ENCODE results near the gene UTP4.

The UTP4 gene

GRCh38 chr16:69106491-69107315, 25.7 kb upstream of the UTP4 start:
- no peak overlapping the region for H3K4ac ChIP-seq (ENCODE audit: low read depth, low read length)
- no peak overlapping the region for H3K14ac ChIP-seq (ENCODE audit: low read length)
- no peak overlapping the region for H3K18ac ChIP-seq (ENCODE audit: low read length)
- no peak overlapping the region for H2BK5ac ChIP-seq (ENCODE audit: low read depth, low read length, poor library complexity)
- peaks cover 2% of the 10 kb centered on the region for H3K79me2 ChIP-seq (ENCODE audit: control insufficient read depth, insufficient read depth, low read length, poor library complexity)
- H3K27me3 ChIP-seq (ENCODE audit: insufficient read depth, low read length), result peaks cover 29% of the 10 kb centered on the region
- H3K27ac ChIP-seq (ENCODE audit: low read depth, low read length), result no peak overlapping the region
- H3K23ac ChIP-seq (ENCODE audit: low read length), result no peak overlapping the region
- H3K79me1 ChIP-seq (ENCODE audit: low read length), result no peaks in the 10 kb centered on the region
- no CpG with 5 or more reads among the region's 55 CpGs for WGBS (ENCODE audit: extremely low coverage, insufficient coverage, insufficient read length)
- no peak overlapping the region for H4K12ac ChIP-seq (ENCODE audit: low read depth, low read length)
- H2BK12ac ChIP-seq (ENCODE audit: low read length), result no peak overlapping the region
- peaks cover 14 to 17% of the 10 kb centered on the region in 2 experiments for H3K4me1 ChIP-seq (ENCODE audit: control insufficient read depth in 1 of 2, insufficient read depth in 2 of 2, low read length in 2 of 2)
- peak overlapping the region; percentile 96 for H3K4me2 ChIP-seq (ENCODE audit: low read length)
- DNase-seq, result no peak
- peak overlapping the region; percentile 5 for H3K4me3 ChIP-seq (ENCODE audit: low read depth, low read length)
- H3K9ac ChIP-seq (ENCODE audit: low read length), result peak overlapping the region; percentile 16
- peaks cover 4% of the 10 kb centered on the region for H3K9me3 ChIP-seq (ENCODE audit: insufficient read depth, low read depth, low read length)
- no peak overlapping the region for H4K8ac ChIP-seq (ENCODE audit: low read depth, low read length)
- peaks cover 6 to 9% of the 10 kb centered on the region in 2 experiments for H3K36me3 ChIP-seq (ENCODE audit: control insufficient read depth in 1 of 2, insufficient read depth in 2 of 2, low read length in 2 of 2)
- no peak overlapping the region for H2AK5ac ChIP-seq (ENCODE audit: low read length)
- no peak overlapping the region for H2BK120ac ChIP-seq (ENCODE audit: insufficient read depth, low read length, poor library complexity)
- no peak overlapping the region for H2AFZ ChIP-seq (ENCODE audit: insufficient read depth, low read length, poor library complexity)
- H4K91ac ChIP-seq (ENCODE audit: low read depth, low read length), result no peak overlapping the region

DNA sequence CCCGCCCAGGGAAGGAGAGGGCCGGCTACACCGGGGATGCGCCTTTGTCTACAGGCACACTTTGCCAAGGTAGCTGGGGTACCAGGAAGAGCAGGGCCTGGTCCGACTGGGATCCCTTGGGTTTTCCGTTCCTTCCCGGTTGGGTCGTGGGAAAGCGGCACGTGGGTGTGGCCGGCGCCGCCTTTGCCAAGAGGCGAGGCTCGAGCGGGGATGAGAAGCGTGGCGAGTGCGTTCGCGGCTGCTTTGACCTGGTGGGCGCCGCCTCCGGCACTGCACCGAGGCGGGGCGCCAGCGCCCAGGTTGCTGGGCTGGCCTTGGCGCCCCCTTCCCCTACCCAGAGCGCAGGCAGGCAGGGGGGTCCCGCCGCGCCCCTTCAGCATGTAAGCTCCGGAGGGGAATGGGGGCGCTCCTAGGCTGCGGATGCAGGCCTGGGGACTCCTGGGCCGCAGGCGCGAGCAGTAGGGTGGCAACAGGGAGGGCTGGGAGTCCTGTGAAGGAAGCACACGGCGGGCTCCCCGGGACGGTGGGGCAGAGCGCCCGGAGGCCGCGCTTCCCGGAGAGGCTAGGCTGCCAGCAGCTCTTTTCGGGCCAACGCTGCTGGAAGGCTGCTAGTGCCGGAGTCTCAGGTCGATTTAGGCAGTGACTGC, 25.0 kb upstream of the UTP4 start:
- H3K27ac ChIP-seq (ENCODE audit: low read depth, low read length), result no peak overlapping the region
- H3K4me3 ChIP-seq (ENCODE audit: low read depth, low read length), result no peak overlapping the region
- H3K23ac ChIP-seq (ENCODE audit: low read length), result no peak overlapping the region
- no peak overlapping the region for H4K8ac ChIP-seq (ENCODE audit: low read depth, low read length)
- no peak overlapping the region for H3K9ac ChIP-seq (ENCODE audit: low read length)
- no peak overlapping the region for H2AK5ac ChIP-seq (ENCODE audit: low read length)
- no peak overlapping the region for H3K18ac ChIP-seq (ENCODE audit: low read length)
- H2BK12ac ChIP-seq (ENCODE audit: low read length), result no peak overlapping the region
- peak overlapping the region; percentile 96 for H3K4me2 ChIP-seq (ENCODE audit: low read length)
- H4K12ac ChIP-seq (ENCODE audit: low read depth, low read length), result no peak overlapping the region
- H3K4me1 ChIP-seq (ENCODE audit: control insufficient read depth in 1 of 2, insufficient read depth in 2 of 2, low read length in 2 of 2), result peaks cover 14 to 23% of the 10 kb centered on the region in 2 experiments
- H3K36me3 ChIP-seq (ENCODE audit: control insufficient read depth in 1 of 2, insufficient read depth in 2 of 2, low read length in 2 of 2), result peaks cover 6 to 9% of the 10 kb centered on the region in 2 experiments
- peaks cover 2% of the 10 kb centered on the region for H3K79me2 ChIP-seq (ENCODE audit: control insufficient read depth, insufficient read depth, low read length, poor library complexity)
- peaks cover 29% of the 10 kb centered on the region for H3K27me3 ChIP-seq (ENCODE audit: insufficient read depth, low read length)
- no peak overlapping the region for H2BK120ac ChIP-seq (ENCODE audit: insufficient read depth, low read length, poor library complexity)
- H3K4ac ChIP-seq (ENCODE audit: low read depth, low read length), result no peak overlapping the region
- peaks cover 4% of the 10 kb centered on the region for H3K9me3 ChIP-seq (ENCODE audit: insufficient read depth, low read depth, low read length)
- no peak overlapping the region for H4K91ac ChIP-seq (ENCODE audit: low read depth, low read length)
- H2AFZ ChIP-seq (ENCODE audit: insufficient read depth, low read length, poor library complexity), result no peak overlapping the region
- H3K14ac ChIP-seq (ENCODE audit: low read length), result no peak overlapping the region
- peak in 1 of 2 donors; percentile 45 for DNase-seq
- no peaks in the 10 kb centered on the region for H3K79me1 ChIP-seq (ENCODE audit: low read length)
- no peak overlapping the region for H2BK5ac ChIP-seq (ENCODE audit: low read depth, low read length, poor library complexity)
- no CpG with 5 or more reads among the region's 52 CpGs for WGBS (ENCODE audit: extremely low coverage, insufficient coverage, insufficient read length)

GRCh38 chr16:69108064-69108904, 24.2 kb upstream of the UTP4 start:
- Histone ChIP-seq H3K4ac (ENCODE audit: low read depth, low read length) (no peak overlapping the region), H4K8ac (ENCODE audit: low read depth, low read length) (no peak overlapping the region), H2BK5ac (ENCODE audit: low read depth, low read length, poor library complexity) (no peak overlapping the region), H3K36me3 (ENCODE audit: control insufficient read depth in 1 of 2, insufficient read depth in 2 of 2, low read length in 2 of 2) (peaks cover 6 to 9% of the 10 kb centered on the region in 2 experiments), H3K4me1 (ENCODE audit: control insufficient read depth in 1 of 2, insufficient read depth in 2 of 2, low read length in 2 of 2) (peaks cover 16 to 25% of the 10 kb centered on the region in 2 experiments), H2BK120ac (ENCODE audit: insufficient read depth, low read length, poor library complexity) (no peak overlapping the region), H3K14ac (ENCODE audit: low read length) (no peak overlapping the region), H3K4me2 (ENCODE audit: low read length) (no peak overlapping the region), H3K27ac (ENCODE audit: low read depth, low read length) (no peak overlapping the region), H4K91ac (ENCODE audit: low read depth, low read length) (no peak overlapping the region), H3K9ac (ENCODE audit: low read length) (no peak overlapping the region), H3K79me1 (ENCODE audit: low read length) (no peaks in the 10 kb centered on the region), H3K18ac (ENCODE audit: low read length) (no peak overlapping the region), H3K23ac (ENCODE audit: low read length) (no peak overlapping the region), H2AFZ (ENCODE audit: insufficient read depth, low read length, poor library complexity) (no peak overlapping the region), H3K9me3 (ENCODE audit: insufficient read depth, low read depth, low read length) (peaks cover 4% of the 10 kb centered on the region), H4K12ac (ENCODE audit: low read depth, low read length) (no peak overlapping the region), H3K27me3 (ENCODE audit: insufficient read depth, low read length) (peaks cover 29% of the 10 kb centered on the region), H2BK12ac (ENCODE audit: low read length) (no peak overlapping the region), H2AK5ac (ENCODE audit: low read length) (no peak overlapping the region), H3K79me2 (ENCODE audit: control insufficient read depth, insufficient read depth, low read length, poor library complexity) (peaks cover 2% of the 10 kb centered on the region), H3K4me3 (ENCODE audit: low read depth, low read length) (no peak overlapping the region)
- WGBS (ENCODE audit: extremely low coverage, insufficient coverage, insufficient read length), result no CpG with 5 or more reads among the region's 9 CpGs
- no peak for DNase-seq

- no peak overlapping the region for H4K91ac ChIP-seq (ENCODE audit: low read depth, low read length)
- peaks cover 4% of the 10 kb centered on the region for H3K9me3 ChIP-seq (ENCODE audit: insufficient read depth, low read depth, low read length)
- DNase-seq, result no peak
- H4K8ac ChIP-seq (ENCODE audit: low read depth, low read length), result no peak overlapping the region
- no peak overlapping the region for H3K27ac ChIP-seq (ENCODE audit: low read depth, low read length)
- no peaks in the 10 kb centered on the region for H3K79me1 ChIP-seq (ENCODE audit: low read length)
- no peak overlapping the region for H2BK12ac ChIP-seq (ENCODE audit: low read length)
- H3K4me3 ChIP-seq (ENCODE audit: low read depth, low read length), result no peak overlapping the region
- no peak overlapping the region for H2BK5ac ChIP-seq (ENCODE audit: low read depth, low read length, poor library complexity)
- H3K14ac ChIP-seq (ENCODE audit: low read length), result no peak overlapping the region
- no peak overlapping the region for H2AFZ ChIP-seq (ENCODE audit: insufficient read depth, low read length, poor library complexity)
- H3K79me2 ChIP-seq (ENCODE audit: control insufficient read depth, insufficient read depth, low read length, poor library complexity), result peaks cover 2% of the 10 kb centered on the region
- peaks cover 29% of the 10 kb centered on the region for H3K27me3 ChIP-seq (ENCODE audit: insufficient read depth, low read length)
- H3K18ac ChIP-seq (ENCODE audit: low read length), result no peak overlapping the region
- no peak overlapping the region for H4K12ac ChIP-seq (ENCODE audit: low read depth, low read length)
- WGBS (ENCODE audit: extremely low coverage, insufficient coverage, insufficient read length), result no CpG with 5 or more reads among the region's 4 CpGs
- no peak overlapping the region for H2BK120ac ChIP-seq (ENCODE audit: insufficient read depth, low read length, poor library complexity)
- H3K23ac ChIP-seq (ENCODE audit: low read length), result no peak overlapping the region
- H3K36me3 ChIP-seq (ENCODE audit: control insufficient read depth in 1 of 2, insufficient read depth in 2 of 2, low read length in 2 of 2), result peaks cover 6 to 9% of the 10 kb centered on the region in 2 experiments
- H2AK5ac ChIP-seq (ENCODE audit: low read length), result no peak overlapping the region
- H3K4me2 ChIP-seq (ENCODE audit: low read length), result no peak overlapping the region
- H3K4me1 ChIP-seq (ENCODE audit: control insufficient read depth in 1 of 2, insufficient read depth in 2 of 2, low read length in 2 of 2), result peaks cover 17 to 26% of the 10 kb centered on the region in 2 experiments
- no peak overlapping the region for H3K4ac ChIP-seq (ENCODE audit: low read depth, low read length)
- H3K9ac ChIP-seq (ENCODE audit: low read length), result no peak overlapping the region
Observed at GRCh38 chr16:69108905-69109252, 23.6 kb upstream of the UTP4 start.
